IPS DF 6.9 (cell line): Measurements from ENCODE around the gene ARL3.

Experiments used
- DNase-seq: peaks from one replicate; pipeline ENCODE4 v3.0.0-alpha.2; 2013; ENCODE audit warnings: low read depth, low spot score
- H3K27ac ChIP-seq: one replicate; pipeline ENCODE4 v1.5.1; 2013; ENCODE audit warnings: low read length, control low read depth
- H3K27me3 ChIP-seq: 2 replicates; pipeline ENCODE4 v1.6.1; 2013; ENCODE audit warnings: mild to moderate bottlenecking, low read length; ENCODE audit not compliant: control insufficient read depth, insufficient read depth
- H3K36me3 ChIP-seq: 2 replicates; pipeline ENCODE4 v1.6.1; 2013; ENCODE audit warnings: low read length; ENCODE audit not compliant: control insufficient read depth, insufficient read depth
- H3K4me1 ChIP-seq: 2 replicates; pipeline ENCODE4 v1.6.1; 2013; ENCODE audit warnings: low read length; ENCODE audit not compliant: control insufficient read depth, insufficient read depth
- H3K4me3 ChIP-seq: 2 replicates; pipeline ENCODE4 v1.5.1; 2013; ENCODE audit warnings: mild to moderate bottlenecking, low read length
- H3K9me3 ChIP-seq: 2 replicates; pipeline ENCODE4 v1.6.1; 2013; ENCODE audit warnings: low read length, inconsistent platforms; ENCODE audit not compliant: control insufficient read depth, insufficient read depth
- WGBS: extraction: QIAGEN DNeasy Blood & Tissue Kit; methylation state at CpG from one replicate; pipeline ENCODE4 v1.1.7; 2013; ENCODE audit warnings: mixed read lengths, missing lambda C conversion rate; ENCODE audit not compliant: insufficient read length, insufficient coverage; 5-methylcytosine and 5-hydroxymethylcytosine counted together

The ARL3 gene

DNA sequence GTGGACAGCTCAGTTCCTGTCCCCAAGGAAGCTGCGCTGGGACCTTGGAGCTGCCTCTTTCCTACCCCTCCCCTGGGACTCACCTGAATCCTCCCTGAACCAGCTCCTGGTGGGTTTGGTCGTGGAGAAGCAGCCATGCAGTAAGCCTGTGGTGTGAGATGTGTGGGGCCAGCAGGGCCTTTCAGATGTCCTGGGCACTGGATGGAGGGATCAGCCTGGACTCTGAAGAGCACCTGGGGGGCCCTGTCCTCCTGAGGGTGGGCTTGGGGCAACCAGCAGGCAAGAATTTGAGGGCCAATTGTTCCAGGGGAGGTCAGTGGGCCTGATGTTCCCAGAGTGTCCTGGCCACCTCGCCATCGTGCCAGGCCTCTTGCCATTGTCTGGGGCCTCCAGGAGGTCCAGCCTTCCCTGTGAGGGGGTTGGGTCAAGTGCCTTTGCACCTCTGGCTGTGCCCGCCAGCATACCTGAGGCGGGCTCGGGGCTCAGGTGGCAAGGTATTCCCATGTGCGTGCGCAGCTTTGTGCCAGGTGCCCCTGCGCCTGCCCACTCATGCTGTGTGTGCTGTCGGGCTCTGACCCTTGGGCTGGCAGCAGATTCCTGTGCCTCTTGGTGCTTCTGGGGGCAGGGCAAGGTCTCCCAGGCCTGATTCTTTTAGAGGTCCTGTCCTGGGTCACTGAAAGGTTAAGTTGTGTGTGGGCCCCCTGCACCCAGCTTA is 62.6 kb downstream of the ARL3 start:
- no peaks in the 10 kb centered on the region for H3K27me3 ChIP-seq
- no peak overlapping the region for H3K27ac ChIP-seq
- no peaks in the 10 kb centered on the region for H3K9me3 ChIP-seq
- peaks cover 21% of the 10 kb centered on the region for H3K4me1 ChIP-seq
- H3K4me3 ChIP-seq = no peak overlapping the region
- WGBS = no CpG with 5 or more reads among the region's 11 CpGs
- no peak for DNase-seq
- H3K36me3 ChIP-seq = peaks cover 5% of the 10 kb centered on the region; the same call in 1 of the 2 replicates

- Histone ChIP-seq H3K9me3 (no peaks in the 10 kb centered on the region), H3K27ac (no peak overlapping the region), H3K4me1 (peaks cover 21% of the 10 kb centered on the region), H3K36me3 (peaks cover 5% of the 10 kb centered on the region; the same call in 1 of the 2 replicates), H3K4me3 (no peak overlapping the region), H3K27me3 (no peaks in the 10 kb centered on the region)
- no CpG with 5 or more reads among the region's 11 CpGs for WGBS
- no peak for DNase-seq
Observed at GRCh38 chr10:102650655-102651454, 63.3 kb downstream of the ARL3 start.

GRCh38 chr10:102649797-102650654 is 64.2 kb downstream of the ARL3 start:
- Histone ChIP-seq H3K27me3 (no peaks in the 10 kb centered on the region), H3K27ac (no peak overlapping the region), H3K9me3 (no peaks in the 10 kb centered on the region), H3K36me3 (peaks cover 3% of the 10 kb centered on the region; the same call in 1 of the 2 replicates), H3K4me3 (no peak overlapping the region), H3K4me1 (peaks cover 21% of the 10 kb centered on the region)
- DNase-seq = no peak
- no CpG with 5 or more reads among the region's 12 CpGs for WGBS

GRCh38 chr10:102648889-102649796 is 65.1 kb downstream of the ARL3 start:
- no peak for DNase-seq
- no peaks in the 10 kb centered on the region for H3K9me3 ChIP-seq
- H3K27me3 ChIP-seq = no peaks in the 10 kb centered on the region
- no peak overlapping the region for H3K4me3 ChIP-seq
- no peak overlapping the region for H3K27ac ChIP-seq
- peaks cover 21% of the 10 kb centered on the region for H3K4me1 ChIP-seq
- no CpG with 5 or more reads among the region's 25 CpGs for WGBS
- no peaks in the 10 kb centered on the region for H3K36me3 ChIP-seq

DNA sequence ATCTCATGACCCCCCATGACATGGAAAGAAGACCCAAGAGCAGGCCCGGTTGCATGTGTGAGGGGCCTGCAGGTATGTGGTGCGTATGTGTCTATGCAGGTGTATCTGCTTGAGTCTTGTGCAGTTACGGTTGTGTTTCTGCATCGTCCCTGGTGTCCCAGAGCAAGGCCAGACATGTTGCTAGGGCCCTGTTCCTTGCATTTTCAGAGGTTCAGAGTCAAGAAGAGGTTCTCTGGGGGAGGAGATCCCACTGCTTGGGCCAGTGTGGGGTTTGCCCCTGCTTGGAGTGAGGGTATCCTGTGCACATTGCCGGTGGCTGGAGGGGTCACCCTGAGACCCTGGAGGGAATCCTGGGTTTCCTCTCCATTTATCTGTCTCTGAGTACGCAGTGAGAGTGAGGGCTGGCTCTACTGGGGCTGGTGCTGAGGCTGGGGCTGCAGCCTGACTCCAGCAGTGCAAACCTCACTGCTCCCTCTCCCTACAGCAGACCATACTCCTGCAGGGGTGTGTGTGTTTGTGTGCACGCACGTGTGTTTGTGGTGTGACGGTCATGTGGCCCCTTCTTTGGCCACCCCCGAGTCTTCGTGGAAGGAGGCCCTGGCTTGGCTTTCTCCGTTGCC is 65.8 kb downstream of the ARL3 start:
- WGBS = no CpG with 5 or more reads among the region's 12 CpGs
- Histone ChIP-seq H3K27me3 (no peaks in the 10 kb centered on the region), H3K27ac (no peak overlapping the region), H3K36me3 (no peaks in the 10 kb centered on the region), H3K4me1 (peaks cover 21% of the 10 kb centered on the region), H3K4me3 (no peak overlapping the region), H3K9me3 (no peaks in the 10 kb centered on the region)
- no peak for DNase-seq

- no peak overlapping the region for H3K27ac ChIP-seq
- no peaks in the 10 kb centered on the region for H3K36me3 ChIP-seq
- no CpG with 5 or more reads among the region's 7 CpGs for WGBS
- no peak for DNase-seq
- H3K27me3 ChIP-seq = no peaks in the 10 kb centered on the region
- peaks cover 21% of the 10 kb centered on the region for H3K4me1 ChIP-seq
- H3K4me3 ChIP-seq = no peak overlapping the region
- H3K9me3 ChIP-seq = no peaks in the 10 kb centered on the region
Observed at GRCh38 chr10:102647443-102648268, 66.5 kb downstream of the ARL3 start.

- DNase-seq = no peak
- no CpG with 5 or more reads among the region's 18 CpGs for WGBS
- Histone ChIP-seq H3K36me3 (no peaks in the 10 kb centered on the region), H3K9me3 (no peaks in the 10 kb centered on the region), H3K4me3 (no peak overlapping the region; the same call in 1 of the 2 replicates), H3K4me1 (peaks cover 21% of the 10 kb centered on the region), H3K27ac (no peak overlapping the region), H3K27me3 (no peaks in the 10 kb centered on the region)
Observed at GRCh38 chr10:102646610-102647442, 67.4 kb downstream of the ARL3 start.

GRCh38 chr10:102645741-102646609 is 68.2 kb downstream of the ARL3 start:
- Histone ChIP-seq H3K27me3 (no peaks in the 10 kb centered on the region), H3K4me3 (peak overlapping the region; percentile 52; the same call in 1 of the 2 replicates), H3K9me3 (no peaks in the 10 kb centered on the region), H3K36me3 (no peaks in the 10 kb centered on the region), H3K4me1 (peaks cover 17% of the 10 kb centered on the region), H3K27ac (no peak overlapping the region)
- DNase-seq = no peak
- no CpG with 5 or more reads among the region's 29 CpGs for WGBS
